Measurements from ENCODE around the gene TRIM31.

The TRIM31 gene

GRCh38 chr6:30111266-30111856 is 1.5 kb downstream of the TRIM31 start:
- DNase-seq: no peak

DNA sequence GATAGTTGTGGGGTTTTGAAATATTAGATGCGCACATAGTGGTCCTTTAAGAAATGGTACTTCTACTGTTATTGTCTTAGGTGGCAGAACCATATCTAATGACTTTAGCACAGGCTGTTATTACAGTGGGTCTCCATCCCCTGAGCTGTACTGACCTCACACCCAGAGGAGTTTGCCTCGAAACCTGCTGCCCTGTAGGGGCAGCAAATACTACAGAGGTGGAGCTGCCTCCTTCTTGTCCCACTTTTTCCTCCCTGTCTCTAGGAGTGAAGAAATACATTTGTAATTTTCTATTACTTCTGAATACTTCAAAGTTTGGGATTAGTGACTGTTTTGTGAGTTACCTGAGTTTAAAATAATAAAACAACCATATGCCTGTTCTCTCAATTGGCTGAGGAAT is 8.2 kb downstream of the TRIM31 start:
- no peak for DNase-seq

GRCh38 chr6:30103872-30104179 is 9.1 kb downstream of the TRIM31 start:
- no peak for DNase-seq

DNA sequence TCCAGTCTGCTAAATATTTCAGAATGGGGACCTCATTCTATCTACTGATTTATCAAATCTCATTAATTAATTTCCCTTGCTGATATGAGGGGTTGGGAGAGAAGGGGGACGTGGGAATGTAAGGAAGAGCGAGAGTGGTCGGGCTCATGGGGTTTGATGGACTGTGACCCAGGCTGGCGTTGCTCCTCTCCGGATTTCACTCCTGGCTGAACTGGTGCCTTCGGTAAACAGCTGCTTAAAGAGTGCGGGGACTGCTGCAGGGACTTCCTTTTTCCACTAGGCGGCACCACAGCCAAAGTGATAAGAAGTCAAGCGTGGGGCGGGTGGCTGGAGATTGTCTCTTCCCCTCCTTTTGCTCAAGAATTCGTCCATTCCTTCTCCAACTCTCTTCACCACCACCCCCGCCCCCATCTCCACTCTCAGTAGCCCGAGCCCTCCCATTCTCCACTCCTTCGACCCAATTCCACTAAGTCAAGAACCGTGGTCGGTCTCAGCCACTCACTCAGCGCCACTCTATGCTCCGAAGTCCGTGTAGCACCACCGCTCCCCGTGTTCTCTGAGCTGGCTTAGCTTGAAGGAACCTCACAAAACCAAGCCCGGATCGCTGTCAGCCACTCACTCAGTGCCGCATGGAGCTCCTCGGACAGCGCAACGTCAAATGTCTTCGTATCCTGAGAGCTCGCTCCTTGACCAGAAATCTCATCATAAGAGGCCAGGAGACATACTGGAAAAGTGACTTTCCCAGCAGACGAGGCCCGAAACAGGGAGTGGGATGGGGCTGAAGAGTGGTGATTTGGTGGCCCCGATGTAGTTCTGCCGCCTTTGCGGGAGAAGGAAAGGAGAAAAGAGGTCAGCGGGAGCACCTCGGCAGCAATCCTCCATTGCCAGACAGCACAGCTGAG is 9.7 kb downstream of the TRIM31 start:
- peak; percentile 91 for DNase-seq

DNA sequence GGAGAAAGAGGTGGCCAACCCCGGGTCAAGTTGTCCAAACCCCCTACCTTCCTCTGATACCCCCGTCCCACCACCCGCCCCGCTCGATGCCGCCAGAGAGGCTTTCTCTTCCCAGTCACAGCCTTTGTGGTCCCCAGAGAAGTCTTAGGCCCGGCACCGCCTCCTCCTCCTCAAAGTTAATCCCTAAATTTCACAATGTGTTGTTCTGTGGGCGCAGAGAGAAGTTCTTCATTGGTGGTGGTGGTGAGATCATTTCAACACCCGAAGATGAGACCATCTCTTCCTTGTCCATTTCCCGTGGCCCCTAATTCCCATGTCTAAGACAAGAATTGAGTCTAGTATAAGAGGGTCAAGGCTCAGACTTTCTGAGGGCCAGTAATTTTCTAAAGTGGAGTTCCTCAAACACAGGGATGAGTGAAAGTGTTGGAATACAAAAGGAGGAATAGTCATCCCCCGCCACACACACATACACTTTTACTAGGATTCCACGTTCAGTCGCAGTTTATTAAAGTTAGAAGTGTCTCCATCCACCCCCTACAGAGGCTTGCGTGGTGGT is 10.4 kb downstream of the TRIM31 start:
- DNase-seq: no peak

- DNase-seq: peak; percentile 90
These were observed 11.2 kb downstream of the TRIM31 start for GRCh38 chr6:30101444-30102413.

GRCh38 chr6:30100585-30101443 is 12.1 kb downstream of the TRIM31 start:
- peak; percentile 32 for DNase-seq

DNA sequence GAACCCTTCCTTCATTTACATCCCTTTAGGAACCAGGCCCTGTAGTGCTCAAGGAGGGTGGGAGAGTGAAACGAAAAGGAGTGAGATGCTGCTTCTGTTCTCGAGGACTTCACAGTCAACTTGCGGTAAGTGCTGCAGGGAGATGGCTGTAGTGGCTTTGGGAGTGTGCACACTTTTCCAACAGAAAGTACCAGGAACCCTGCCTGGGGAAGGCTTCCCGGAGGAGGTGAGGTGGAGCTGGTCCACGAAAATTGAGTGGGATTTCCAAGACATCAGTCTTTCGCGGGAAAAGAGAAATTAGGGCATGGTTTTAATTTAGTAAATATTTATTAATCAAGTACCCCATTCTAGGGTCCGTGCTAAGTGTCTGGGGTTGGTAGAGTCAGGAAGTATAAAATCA is 12.7 kb downstream of the TRIM31 start:
- no peak for DNase-seq

- DNase-seq: no peak
These were observed 14.8 kb downstream of the TRIM31 start for GRCh38 chr6:30097902-30098768.

- no peak for DNase-seq
These were observed 16.1 kb downstream of the TRIM31 start for GRCh38 chr6:30096829-30097228.

DNA sequence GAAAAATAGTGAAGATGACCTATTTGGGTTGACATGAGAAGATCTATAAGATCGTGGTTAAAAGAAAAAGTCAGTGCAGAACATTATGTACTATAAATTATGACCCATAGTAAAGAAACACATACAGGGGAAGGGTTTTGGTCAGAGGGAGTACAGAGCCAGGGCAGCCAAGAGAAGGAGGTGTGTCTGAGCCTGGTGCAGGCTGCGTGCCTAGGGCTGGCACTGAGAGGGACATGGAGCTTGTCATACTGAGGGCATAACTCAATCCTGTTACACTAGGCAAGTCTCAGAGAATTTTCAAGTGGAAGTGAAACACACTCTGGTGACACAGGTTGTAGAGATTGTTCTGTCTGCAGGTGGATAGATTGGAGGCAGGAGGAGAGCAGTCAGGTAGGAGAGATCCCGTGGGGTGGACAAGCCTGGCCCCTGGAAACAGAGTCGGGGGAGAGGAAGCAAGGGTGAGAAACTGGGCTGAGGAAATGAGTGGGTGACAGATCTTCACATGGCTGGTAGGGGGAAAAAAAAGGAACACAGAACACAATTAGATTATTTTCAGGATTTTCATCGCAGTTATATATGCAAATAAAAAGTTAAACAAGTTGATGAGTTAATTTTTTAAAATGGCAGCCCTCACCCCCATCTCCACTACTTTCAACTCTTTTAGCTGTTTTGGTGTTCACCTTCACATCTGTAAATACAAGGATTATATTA is 18.8 kb downstream of the TRIM31 start:
- no peak for DNase-seq

DNA sequence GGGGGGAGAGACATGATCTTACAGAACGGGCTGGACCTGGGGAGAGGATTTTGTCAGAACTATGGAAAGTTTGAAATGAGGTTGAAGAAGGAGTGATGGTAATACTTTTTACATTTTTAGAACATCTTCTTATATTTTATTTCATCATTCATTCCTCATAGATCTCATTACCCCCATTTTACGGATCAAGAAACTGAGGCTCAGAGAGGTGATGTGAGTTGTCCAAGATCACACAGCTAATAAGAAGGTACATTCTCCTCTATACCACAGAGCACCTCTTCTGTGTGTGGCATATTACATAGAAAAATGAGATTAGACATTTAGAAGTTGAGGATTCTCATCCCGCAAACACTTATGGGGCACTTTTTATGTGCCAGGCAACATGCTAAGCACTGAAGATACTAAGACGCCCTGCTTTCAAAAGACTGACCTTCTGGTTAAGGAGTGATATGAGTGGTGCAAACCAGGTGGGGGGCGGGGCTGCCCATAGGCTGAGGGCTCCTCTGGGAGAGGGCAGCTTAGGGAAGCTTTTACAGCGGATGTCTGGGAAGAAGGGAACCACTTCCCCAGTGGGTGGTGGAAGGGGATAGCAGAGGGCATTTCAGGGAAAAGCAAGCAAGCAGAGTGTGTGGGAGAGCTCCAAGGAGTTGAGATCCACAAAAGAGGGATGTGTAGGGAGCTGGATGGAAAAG is 19.9 kb downstream of the TRIM31 start:
- DNase-seq: no peak

DNA sequence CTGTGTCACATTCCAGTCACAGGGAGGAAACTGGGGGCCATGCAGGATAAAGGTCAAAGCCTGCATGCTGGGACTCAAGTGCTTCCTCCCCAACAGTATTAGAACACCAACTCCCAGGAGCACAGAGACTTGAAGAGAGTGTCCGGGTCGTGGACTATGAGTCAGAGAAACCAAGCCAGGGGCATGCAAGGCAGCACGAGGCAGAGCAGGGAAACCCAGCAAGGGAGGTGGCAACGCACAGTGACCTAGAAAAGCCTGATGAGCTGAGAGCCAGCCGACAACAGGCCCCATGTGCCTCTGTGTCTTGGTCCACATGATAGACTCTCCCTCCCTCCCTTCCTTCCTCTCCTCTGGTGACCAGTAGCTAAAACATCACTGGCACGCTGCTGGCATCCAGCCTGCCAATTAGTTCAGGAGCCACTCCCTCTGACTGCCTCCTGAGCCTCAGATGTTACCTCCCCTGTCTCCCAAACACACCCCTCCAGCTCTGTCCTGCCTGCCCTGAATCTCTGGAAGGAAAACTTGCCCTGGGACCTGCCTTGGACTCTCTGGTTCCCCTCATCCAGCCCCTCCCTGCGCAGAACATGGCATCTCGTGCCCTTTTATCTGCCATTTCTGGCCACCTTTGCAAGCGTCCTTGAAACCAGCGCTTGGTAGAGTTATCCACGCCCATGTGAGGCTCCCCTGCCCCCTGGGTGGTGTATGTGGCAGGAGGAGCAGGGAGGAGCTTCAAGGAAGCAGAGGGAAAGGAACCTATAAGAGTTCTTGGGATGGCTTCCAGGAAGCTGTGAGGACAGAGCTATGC is 21.1 kb downstream of the TRIM31 start:
- DNase-seq: no peak

DNA sequence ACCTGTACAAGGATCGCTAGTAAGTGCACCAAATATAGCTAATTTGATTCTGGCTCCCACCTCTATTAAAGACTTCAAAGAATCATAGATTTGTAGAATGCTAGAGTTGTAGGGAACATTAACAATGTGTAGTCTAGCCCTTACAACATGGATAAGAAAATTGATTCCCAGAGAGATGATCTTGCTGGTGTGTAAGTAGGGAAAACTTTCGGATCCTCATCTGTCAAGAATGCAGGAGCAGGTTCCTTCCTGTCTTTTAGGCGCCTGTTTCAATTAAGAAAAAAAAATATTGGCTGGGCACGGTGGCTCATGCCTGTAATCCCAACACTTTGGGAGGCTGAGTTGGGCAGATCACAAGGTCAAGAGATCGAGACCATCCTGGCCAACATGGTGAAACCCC is 25.0 kb downstream of the TRIM31 start:
- DNase-seq: no peak

DNA sequence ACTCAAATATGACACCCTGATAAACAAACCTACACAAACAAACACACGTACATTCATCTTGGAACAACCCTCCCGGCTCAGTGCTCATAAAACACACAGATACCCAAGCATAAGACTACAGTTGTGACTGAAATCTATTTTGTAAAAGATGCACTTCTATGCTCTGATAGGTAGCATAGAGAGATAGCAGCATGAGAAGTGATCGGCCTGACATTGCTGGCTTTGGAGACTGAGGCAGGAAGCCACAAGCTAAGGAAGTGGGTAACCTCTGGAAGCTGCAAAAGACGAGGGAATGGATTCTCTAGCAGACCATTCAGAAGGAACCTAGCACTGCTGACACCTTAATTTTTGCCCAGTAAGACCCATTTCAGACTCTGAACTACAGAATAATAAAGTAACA is 35.7 kb downstream of the TRIM31 start:
- no peak for DNase-seq

GRCh38 chr6:30075790-30076732 is 36.8 kb downstream of the TRIM31 start:
- peak; percentile 35 for DNase-seq

DNA sequence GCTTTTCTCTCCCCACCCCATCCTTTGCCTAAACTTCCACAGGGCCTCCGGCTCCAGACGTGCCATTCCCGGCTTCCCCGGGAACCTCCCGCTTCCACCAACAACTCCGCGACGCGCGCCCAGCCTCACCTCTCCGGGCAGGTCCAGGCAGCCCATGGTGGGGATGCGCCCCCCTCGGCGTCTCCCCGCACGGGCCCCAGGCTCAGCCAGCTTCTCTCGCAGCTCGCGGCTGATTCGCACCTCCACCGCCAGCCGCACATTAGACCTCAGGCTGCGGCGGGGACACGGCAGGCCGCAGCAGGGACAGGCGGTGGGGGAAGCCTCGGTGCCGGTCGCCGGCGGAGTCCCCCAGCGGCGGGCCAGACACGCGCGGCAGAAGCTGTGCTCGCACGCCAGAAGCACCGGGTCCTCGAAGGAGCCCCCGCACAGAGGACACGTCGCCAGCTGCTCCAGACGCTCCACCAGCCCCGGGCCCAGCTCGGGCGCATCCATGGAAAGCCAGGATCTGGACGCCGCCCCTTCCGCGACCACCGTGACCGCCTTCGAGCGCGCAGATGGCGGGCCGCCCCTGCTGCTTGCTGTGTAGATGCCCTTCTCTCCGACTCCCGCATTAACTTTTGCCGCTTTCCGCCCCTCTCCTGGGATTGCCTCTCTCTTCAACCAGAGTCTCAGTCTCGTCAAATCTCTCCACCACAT is 37.6 kb downstream of the TRIM31 start, which contains the start of gene RNF39:
Gene RNF39 (minus strand): TSS at position 676 of the 696 bp plus-strand sequence. CDS start 184 bp downstream, at position 492.
- DNase-seq: no peak
